ENCODE data around the gene MAD1L1. TPM values are rescaled to one million over a fixed set of nuclear protein-coding genes. Genes with fewer than 3 reads are reported as not detected.

Gene MAD1L1
- total and polyA plus RNA-seq, 2 of the 8 experiments (the other 6 are each of a cell fraction or from before 2014, with no cell fraction given) = 40.4 to 44.6 TPM

GRCh38 chr7:2199528-2199927 is 33.2 kb downstream of the MAD1L1 start (continued):
- TF ChIP-seq USF2 (IDR thresholded peaks at IDR 0.05; ENCODE audit: low read length) (no peak), GTF2F1 (IDR thresholded peaks at IDR 0.05; ENCODE audit: borderline replicate concordance, low read depth, low read length) (no peak)
